HG03575 (cell line): Measurements from ENCODE around the gene FOXN1.
"Not testable (repeated sequence)": the region's sequence is repeated elsewhere in the genome, so short reads cannot be mapped to it uniquely, and the experiment has no call there.

Experiments used
- ATAC-seq: cut with Tn5 transposase; IDR thresholded peaks from one replicate; pipeline ENCODE4 v1.9.1; 2021; ENCODE audit not compliant: unreplicated experiment, insufficient number of reproducible peaks, low FRiP score; ENCODE audit errors: extremely low read depth

FOXN1 gene

GRCh38 chr17:28519236-28519635 is 13.1 kb downstream of the FOXN1 start:
- ATAC-seq, result no peak

- no peak for ATAC-seq
Measured at GRCh38 chr17:28520687-28521086, 14.5 kb downstream of the FOXN1 start.

- no peak for ATAC-seq
Measured at GRCh38 chr17:28521311-28522085, 15.3 kb downstream of the FOXN1 start.

- ATAC-seq, result not testable (repeated sequence)
Measured at GRCh38 chr17:28522281-28522680, 16.1 kb downstream of the FOXN1 start.

- ATAC-seq, result no peak
Measured at GRCh38 chr17:28523186-28523585, 17.0 kb downstream of the FOXN1 start.

GRCh38 chr17:28523876-28524275 is 17.7 kb downstream of the FOXN1 start:
- ATAC-seq, result no peak

- no peak for ATAC-seq
Measured at GRCh38 chr17:28524476-28525424, 18.6 kb downstream of the FOXN1 start.

- no peak for ATAC-seq
Measured at GRCh38 chr17:28526381-28526780, 20.2 kb downstream of the FOXN1 start.

- ATAC-seq, result no peak
Measured at GRCh38 chr17:28527181-28527681, 21.1 kb downstream of the FOXN1 start.

- ATAC-seq, result no peak
Measured at GRCh38 chr17:28527859-28528258, 21.7 kb downstream of the FOXN1 start.

- ATAC-seq, result no peak
Measured at GRCh38 chr17:28528327-28529012, 22.3 kb downstream of the FOXN1 start.

- no peak for ATAC-seq
Measured at GRCh38 chr17:28529013-28529400, 22.9 kb downstream of the FOXN1 start.

- no peak for ATAC-seq
Measured at GRCh38 chr17:28530250-28530649, 24.1 kb downstream of the FOXN1 start.

GRCh38 chr17:28530926-28531325 is 24.8 kb downstream of the FOXN1 start:
- ATAC-seq, result no peak

- ATAC-seq, result no peak
Measured at GRCh38 chr17:28532050-28532960, 26.2 kb downstream of the FOXN1 start.

- ATAC-seq, result no peak
Measured at GRCh38 chr17:28533091-28533807, 27.1 kb downstream of the FOXN1 start.

GRCh38 chr17:28534740-28535375 is 28.7 kb downstream of the FOXN1 start:
- no peak for ATAC-seq
